OCI-LY3 (cell line): Measurements from ENCODE around the gene KRTAP13-2.

ENCODE experiments used
- CTCF ChIP-seq: fragments of 200-600, 300-600 bp; sonication (generic); IDR thresholded peaks from 2 replicates; pipeline ENCODE4 v1.5.1; 2014; ENCODE audit warnings: antibody characterized with exemption, low read length, low read depth
- EZH2phosphoT487 ChIP-seq: fragments of 200-600 bp; shearing (Covaris generic); IDR thresholded peaks from 2 replicates; pipeline ENCODE4 v1.6.1; 2018; ENCODE audit warnings: antibody characterized with exemption, mixed run types, low read depth

GRCh38 chr21:30337772-30338171 lies 34.3 kb downstream of the KRTAP13-2 start:
- TF ChIP-seq CTCF (no peak), EZH2phosphoT487 (no peak)
